HG03469 (cell line): ENCODE results near the gene SLC22A9.
"Not testable (repeated sequence)": the region's sequence is repeated elsewhere in the genome, so short reads cannot be mapped to it uniquely, and the experiment has no call there.

Source experiments
- ATAC-seq: cut with Tn5 transposase; IDR thresholded peaks from one replicate; pipeline ENCODE4 v1.9.1; 2021; ENCODE audit warnings: mild to moderate bottlenecking, moderate library complexity, moderate number of reproducible peaks; ENCODE audit not compliant: unreplicated experiment

Gene SLC22A9

DNA sequence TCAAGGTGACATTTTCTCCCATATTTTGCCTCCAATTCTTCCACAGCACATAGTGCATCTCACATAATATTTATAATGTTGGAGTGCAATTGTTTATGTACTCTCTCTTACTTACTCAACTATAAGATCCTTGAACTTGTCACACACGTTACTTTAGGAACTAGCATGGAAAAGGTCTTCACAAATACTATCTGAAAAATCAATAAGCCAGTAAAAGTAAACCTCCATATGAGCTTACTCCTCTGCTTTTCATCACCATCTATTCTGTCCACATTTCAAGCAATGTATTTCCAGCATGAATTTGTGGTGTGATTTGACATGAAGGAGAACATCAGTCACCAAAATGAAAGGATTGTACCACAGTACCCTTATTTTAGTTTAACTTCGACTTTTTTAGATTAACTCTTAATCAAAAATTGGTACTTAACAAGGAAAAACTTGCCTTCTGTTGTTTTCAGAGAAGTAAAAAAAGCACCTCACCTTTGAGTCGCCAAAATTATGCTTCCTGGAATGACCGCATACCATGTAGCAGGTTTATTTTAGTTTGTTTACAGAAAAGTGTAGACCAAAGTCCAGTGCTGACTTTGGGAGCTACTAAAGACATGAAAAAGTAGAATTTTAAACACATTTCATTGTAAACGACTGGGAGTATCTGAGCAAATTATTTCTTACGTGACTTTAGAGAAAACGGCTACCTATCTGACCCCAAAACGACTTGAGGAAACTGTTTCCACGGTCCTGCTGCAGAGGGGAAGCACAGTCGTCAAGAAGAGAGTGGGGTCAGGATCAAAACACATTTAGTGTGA lies at the start of gene SLC22A9:
Gene SLC22A9 (plus strand): TSS at position 621 of the 806 bp plus-strand sequence. CDS start 272 bp downstream, outside the sequence.
- no peak for ATAC-seq

DNA sequence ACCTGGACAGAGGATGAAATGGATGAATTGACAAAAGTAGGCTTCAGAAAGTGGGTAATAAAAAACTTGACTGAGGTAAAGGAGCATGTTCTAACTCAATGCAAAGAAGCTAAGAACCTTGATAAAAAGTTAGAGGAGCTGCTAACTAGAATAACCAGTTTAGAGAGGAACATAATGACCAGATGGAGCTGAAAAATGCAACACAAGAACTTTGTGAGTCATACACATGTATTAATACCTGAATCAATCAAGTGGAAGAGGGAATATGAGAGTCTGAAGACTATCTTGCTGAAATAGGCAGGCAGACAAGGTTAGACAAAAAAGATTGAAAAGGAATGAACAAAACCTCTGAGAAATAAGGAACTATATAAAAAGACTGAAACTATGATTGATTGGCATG lies 47.9 kb upstream of the SLC22A9 start:
- ATAC-seq: no peak

DNA sequence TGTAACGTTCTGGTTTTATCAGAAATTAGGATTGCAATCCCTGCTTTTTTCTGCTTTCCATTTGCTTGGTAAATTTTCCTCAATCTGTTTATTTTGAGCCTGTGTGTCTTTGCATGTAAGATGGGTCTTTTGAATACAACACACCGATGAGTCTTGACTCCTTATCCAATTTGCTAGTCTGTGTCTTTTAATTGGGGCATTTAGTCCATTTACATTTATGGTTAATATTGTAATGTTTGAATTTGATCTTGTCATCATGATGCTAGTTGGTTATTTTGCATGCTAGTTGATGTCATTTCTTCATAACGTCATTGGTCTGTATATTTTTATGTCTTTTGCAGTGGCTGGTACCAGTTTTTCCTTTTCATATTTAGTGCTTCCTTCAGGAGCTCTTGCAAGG lies 34.5 kb upstream of the SLC22A9 start:
- ATAC-seq: not testable (repeated sequence)

DNA sequence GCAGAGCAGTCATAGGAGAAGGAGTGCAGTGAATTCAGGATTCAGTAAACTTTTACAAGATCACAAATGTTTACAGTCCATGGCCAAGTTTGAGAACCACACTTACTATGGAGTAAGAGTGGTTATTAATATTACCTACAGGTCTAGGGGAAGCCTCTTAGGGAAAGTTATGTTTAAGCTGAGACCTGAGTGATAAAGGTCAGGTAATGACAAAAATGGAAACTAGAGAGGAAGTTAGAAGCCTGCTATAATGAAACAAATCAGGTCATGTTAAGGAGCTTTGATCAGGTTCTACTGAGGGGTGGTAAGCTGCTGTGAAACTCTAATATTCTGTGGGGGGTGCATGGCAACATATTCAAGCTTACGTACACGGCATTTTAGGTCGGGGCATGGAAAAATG lies 32.5 kb upstream of the SLC22A9 start:
- no peak for ATAC-seq

DNA sequence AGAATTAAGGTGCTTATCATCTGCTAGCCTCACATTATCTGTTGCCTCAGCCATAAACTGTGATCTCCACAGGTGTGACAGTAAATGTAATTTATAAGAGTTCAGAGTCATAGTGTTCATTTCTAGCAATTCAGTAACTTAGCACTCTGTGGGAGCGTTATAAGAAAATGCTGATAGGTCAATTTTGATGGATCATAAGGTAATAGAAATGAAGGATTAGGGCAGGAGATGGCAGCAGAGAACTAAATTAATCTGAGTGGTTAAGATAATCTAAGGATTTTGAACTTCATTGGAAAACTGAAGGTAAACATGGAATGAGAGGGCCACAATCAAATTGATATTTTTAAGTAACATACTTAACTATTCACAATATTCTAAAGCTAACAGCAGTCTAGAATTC lies 26.5 kb upstream of the SLC22A9 start:
- ATAC-seq: no peak

DNA sequence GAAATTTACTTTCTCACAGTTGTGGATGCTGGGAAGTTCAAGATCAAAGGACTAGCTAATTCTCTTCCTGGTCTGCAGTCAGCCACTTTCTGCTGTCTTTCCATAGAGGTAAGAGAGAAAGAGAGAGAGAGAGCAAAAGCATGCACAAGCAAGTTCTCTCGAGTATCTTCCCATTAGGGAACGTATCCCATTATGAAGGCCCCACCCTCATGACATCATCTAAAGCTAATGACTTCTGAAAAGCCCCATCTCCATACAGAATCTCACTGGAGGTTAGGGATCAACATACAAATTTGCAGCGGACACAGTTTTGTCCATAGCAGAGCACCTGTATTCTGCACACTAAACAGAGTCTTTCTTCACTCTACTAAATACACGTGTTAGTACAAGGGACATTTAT lies 17.4 kb upstream of the SLC22A9 start:
- ATAC-seq: no peak

DNA sequence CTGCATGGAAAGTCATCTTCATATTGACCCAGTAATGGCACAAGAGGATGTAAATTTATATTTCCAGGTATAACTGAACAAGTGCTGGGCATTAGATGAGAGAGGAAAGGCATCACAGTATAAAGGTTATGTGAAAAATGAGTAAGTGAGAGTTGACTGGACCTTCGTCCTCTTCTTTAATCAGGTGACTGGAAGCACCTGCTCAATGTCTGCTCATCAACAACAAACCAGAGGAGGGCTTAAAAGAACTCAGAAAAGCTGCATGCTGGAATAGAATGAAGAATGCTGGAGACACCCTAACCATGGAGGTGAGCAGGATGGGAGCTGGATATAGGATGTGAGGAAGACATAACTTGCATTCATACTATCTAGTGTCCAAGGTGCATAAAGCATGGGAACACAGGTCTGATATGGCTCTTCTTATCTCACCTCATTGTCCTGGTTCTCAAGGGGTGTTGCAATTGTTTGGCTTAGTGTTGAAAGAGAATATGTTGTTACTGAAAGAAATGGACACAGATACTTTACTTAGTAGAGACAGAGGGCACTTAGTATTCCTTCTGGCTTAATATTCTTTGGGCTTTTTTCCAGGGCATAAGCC lies 7.3 kb upstream of the SLC22A9 start:
- no peak for ATAC-seq

DNA sequence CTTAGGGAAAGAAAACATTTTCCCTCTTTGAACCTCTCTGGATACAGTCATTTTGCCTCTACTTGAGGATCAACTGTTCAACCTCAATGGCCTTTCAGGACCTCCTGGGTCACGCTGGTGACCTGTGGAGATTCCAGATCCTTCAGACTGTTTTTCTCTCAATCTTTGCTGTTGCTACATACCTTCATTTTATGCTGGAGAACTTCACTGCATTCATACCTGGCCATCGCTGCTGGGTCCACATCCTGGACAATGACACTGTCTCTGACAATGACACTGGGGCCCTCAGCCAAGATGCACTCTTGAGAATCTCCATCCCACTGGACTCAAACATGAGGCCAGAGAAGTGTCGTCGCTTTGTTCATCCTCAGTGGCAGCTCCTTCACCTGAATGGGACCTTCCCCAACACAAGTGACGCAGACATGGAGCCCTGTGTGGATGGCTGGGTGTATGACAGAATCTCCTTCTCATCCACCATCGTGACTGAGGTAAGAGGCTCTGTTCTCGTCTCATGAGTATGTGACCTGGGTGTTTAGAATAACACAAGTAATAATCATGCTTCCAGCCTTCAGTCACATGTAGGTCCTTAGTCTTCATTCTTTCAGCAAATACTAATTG lies 495 bp downstream of the SLC22A9 start:
- ATAC-seq: no peak

DNA sequence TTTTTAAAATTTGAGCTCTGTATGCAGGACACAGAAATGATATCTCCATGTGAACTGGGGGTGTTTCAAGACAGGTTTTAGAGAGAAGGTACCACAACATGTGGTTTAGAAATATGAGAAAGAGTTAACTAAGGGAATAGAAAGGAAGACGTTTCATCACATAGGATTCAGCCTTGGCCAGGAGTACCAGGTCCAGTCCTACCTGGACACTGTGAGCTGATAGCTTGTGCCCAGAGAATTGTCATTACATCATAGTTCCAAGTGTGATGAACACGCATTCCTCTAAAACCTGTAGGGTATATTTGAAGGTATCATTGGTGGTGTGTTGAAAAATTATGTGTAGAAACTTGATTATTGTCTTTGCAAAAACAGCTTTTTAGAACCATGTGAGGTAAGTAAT lies 1.8 kb downstream of the SLC22A9 start:
- no peak for ATAC-seq

DNA sequence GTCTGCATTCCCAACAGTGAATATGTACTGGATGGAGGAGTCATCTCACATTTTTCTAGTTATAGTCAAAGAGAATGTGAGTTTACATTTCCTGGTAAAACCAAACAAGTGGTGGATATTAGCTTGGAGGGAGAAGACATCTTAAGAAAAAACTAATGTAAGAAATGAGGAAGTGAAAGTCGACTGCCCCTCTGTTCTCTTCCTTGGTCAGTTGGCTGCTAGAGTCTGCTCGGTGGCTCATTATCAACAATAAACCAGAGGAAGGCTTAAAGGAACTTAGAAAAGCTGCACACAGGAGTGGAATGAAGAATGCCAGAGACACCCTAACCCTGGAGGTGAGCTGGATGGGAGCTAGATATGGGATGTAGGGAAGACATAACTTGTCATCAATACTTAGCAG lies 5.8 kb downstream of the SLC22A9 start:
- ATAC-seq: no peak

DNA sequence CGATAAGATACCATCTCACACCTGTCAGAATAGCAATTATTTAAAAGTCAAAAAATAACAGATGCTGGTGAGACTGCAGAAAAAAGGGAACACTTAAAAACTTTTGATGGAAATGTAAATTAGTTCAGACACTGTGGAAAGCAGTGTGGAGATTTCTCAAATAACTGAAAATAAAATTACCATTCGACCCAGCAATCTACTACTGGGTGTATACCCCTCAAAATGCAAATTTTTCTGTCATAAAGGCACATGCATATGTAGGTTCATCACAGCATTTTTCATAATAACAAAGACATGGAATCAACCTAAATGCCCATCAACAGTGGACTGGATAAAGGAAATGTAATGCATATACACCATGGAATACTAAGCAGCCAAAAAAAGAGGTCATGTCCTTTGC lies 10.5 kb downstream of the SLC22A9 start:
- ATAC-seq: no peak

DNA sequence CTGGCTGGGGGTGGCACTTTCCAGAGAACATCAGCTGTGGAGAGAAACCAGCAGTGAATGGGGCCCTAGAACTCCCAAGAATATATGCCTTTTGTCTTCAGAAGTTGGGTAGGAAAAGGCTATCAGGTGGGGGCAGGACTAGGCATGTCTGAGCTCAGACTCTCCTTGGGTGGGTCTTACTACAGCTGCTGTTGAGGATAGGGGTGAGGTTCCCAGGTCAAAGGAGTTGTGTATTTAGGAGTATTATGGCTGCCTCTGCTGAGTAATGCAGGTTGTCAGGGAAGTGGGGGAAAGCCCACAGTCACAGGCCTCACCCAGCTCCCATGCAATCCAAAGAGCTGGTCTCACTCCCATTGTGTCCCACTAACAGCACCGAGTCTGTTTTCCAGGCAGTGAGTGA lies 26.1 kb downstream of the SLC22A9 start:
- ATAC-seq: no peak

DNA sequence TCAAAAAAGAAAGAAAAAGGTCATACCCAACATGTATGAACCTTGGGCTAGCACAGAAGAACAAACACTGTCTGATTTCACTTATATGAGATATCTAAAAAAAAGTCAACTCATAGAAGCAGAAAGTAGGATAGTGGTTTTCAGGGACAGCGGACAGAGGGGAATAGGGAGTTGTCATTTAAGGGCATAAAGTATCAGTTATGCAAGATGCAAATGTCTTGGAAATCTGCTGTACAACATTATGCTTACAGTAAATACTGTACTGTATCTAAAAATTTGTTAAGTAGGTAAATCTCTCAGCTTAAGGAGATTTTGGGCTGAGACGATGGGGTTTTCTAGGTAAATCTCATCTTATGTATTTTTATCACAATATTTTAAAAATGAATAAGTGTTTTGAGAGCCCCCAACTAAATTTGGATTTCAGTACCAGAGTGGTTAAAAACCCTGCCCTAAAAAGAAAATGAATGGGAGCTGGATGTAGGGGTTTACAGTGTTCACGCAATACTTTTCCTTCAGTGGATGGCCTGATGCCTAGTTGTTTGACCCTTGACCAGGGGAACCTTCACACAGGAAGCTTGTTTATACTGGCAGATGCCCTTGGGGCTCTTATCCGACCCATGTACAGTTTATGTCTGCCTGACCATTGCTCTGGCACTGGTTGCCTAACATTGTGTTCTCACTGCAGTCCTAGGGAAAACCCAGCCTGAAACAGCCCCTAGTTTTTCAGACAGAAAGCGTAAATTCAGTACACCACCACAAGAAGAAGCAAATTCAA lies 34.8 kb downstream of the SLC22A9 start:
- ATAC-seq: no peak

DNA sequence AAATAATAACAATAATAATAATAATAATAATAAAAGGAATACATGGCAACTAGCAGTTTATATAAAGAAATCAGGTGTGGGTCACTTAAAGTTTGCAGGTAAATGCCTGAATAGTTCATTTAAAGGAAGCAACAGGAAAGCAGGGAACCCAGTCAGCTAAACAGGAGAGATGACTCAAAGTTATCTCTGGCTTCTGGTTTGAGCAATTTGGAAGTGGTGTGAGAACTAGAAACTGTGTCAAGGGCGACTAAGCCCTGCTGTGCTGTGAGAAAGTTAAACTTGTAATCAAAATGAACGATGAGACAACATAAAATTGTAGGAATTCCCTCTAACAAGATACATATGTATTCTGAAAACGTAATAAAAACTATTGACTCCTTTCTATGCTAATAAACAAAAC lies 35.5 kb downstream of the SLC22A9 start:
- no peak for ATAC-seq

DNA sequence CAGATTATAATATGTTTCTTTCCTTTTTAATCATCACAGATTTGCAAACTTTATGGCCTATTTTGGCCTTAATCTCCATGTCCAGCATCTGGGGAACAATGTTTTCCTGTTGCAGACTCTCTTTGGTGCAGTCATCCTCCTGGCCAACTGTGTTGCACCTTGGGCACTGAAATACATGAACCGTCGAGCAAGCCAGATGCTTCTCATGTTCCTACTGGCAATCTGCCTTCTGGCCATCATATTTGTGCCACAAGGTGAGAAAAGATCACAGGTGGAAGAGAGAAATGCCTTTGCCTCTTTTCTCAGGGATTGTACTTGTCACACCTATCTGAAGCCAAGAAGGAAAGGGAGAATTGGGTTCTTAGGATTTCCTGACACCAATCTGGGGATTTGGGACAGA lies 36.9 kb downstream of the SLC22A9 start:
- ATAC-seq: no peak

DNA sequence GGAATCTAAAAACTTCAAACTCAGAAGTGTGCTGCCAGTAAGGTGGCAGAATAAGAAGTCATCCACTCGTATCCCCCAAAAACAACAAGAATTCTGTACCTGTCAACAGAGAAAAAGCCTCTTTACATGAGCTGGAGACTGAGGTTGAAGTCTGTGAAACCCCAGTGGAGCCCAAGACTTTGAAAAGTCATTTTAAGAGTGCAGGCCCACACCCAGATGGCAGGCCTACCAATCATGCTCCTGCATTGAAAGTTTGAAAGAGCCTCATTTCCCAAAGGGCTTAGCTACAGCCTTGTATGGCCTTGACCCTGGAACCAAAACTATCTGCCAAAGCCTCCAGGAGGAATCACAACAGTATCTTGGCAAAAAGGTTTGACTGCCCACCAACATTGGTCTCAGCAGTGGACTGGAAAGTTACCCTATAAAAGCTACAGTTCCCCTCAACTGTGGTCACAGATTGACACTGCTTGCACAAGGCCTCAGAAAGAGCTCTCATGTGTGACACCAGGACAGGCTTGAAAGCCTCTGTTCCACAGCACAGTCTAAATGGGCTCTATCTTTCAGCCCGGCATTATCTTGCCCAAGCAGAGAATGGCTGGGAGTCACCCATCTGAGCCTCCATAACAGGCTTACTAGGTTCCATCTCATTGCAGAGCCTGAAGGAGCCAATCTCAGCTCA lies 47.7 kb downstream of the SLC22A9 start:
- peak; percentile 54 for ATAC-seq

DNA sequence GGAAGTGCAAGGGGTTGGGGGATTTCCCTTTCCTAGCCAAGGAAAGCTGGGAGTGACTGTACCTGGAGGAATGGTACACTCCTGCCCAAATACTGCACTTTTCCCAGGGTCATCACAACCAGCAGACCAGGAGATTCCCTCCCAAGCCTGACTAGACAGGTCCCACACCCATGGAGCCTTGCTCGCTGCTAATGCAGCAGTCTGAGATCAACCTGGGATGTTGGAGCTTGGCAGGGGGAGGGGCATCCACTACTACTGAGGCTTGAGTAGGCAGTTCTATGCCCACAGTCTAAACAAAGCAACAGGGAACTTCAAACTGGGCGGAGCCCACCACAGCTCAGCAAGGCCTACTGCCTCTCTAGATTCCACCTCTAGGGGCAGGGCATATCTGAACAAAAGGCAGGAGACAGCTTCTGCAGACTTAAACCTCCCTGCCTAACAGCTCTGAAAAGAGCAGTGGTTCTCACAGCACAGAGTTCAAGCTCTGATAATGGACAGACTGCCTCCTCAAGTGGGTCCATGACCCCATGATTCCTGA lies 58.5 kb downstream of the SLC22A9 start:
- ATAC-seq: no peak

DNA sequence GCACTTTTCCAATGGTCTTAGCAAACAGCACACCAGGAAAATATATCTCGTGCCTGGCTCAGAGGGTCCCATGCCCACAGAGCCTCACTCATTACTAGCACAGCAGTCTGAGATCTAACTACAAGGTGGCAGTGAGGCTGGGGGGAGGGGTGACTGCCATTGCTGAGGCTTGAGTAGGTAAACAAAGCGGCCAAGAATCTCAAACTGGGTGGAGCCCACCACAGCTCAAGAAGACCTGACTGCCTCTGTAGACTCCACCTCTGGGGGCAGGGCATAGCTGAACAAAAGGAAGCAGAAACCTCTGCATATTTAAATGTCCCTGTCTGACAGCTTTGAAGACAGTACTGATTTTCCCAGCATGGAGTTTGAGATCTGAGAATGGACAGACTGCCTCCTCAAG lies 61.1 kb downstream of the SLC22A9 start:
- ATAC-seq: not testable (repeated sequence)

DNA sequence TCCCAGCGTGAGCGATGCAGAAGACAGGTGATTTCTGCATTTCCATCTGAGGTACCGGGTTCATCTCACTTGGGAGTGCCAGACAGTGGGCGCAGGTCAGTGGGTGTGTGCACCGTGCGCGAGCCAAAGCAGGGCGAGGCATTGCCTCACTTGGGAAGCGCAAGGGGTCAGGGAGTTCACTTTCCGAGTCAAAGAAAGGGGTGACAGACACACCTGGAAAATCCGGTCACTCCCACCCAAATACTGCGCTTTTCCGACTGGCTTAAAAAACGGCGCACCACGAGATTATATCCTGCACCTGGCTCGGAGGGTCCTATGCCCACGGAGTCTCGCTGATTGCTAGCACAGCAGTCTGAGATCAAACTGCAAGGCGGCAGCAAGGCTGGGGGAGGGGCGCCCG lies 65.8 kb downstream of the SLC22A9 start:
- ATAC-seq: not testable (repeated sequence)

DNA sequence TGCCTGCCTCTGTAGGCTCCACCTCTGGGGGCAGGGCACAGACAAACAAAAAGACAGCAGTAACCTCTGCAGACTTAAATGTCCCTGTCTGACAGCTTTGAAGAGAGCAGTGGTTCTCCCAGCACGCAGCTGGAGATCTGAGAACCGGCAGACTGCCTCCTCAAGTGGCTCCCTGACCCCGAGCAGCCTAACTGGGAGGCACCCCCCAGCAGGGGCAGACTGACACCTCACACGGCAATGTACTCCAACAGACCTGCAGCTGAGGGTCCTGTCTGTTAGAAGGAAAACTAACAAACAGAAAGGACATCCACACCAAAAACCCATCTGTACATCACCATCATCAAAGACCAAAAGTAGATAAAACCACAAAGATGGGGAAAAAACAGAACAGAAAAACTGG lies 66.2 kb downstream of the SLC22A9 start:
- not testable (repeated sequence) for ATAC-seq

DNA sequence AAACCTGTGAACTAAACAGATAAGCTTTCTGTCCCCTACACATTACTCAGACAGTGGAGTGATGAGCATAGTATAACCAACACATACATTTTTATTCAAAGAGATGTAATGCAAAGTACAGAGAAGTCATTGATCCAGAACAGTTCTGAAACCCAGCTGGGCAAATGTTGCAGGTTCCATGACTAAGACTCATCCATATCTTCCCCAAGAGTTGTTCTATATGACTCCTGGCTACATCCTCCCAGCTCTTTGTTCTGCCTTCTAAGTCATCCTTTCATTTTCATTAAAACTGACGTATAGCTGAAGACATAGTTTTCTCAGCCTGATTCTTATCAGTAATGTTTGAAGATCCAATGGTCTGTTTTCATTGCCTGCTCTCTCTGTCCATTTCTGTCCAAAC lies 74.1 kb downstream of the SLC22A9 start:
- no peak for ATAC-seq
